ENCODE results near the gene SCP2.

Gene SCP2

GRCh38 chr1:53080041-53080440, 153.0 kb downstream of the SCP2 start:
- DNase-seq (ENCODE audit: low read depth in 2 of 3, low spot score in 1 of 3): no peak

GRCh38 chr1:53080769-53081168, 153.7 kb downstream of the SCP2 start:
- no peak for DNase-seq (ENCODE audit: low read depth in 2 of 3, low spot score in 1 of 3)

- no peak for DNase-seq (ENCODE audit: low read depth in 2 of 3, low spot score in 1 of 3)
These were observed 154.4 kb downstream of the SCP2 start for GRCh38 chr1:53081384-53082066.

DNA sequence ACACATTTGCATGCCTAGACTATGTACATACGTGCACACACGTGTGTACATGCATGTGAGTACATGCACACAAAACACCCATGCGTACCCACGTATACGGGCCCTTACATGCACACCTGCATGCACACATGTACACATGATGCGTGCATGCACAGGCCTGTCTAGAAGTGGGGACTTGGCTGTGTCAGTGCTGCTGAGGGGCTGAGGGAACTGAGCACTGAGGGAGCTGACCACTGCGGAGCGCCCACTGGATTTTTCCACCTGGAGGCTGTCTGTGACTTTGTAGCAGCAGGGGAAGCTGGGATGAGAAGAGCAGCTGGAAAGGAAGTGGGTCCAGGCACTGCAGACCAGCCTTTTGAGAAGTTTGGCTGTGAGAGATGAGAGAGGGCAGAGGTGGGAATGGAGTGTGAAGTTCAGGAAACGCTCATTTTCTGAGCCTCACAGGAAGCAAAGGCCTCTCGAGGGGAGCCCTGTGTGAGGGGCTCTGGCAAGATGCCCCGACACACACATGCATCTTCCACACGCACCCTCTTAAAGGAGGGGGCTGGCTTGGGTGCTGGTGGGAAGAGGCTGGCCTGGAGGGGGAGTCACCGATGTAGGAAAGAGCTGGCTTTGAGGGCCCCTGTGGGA, 155.9 kb downstream of the SCP2 start:
- DNase-seq (ENCODE audit: low read depth in 2 of 3, low spot score in 1 of 3): no peak

GRCh38 chr1:53083636-53084588, 156.8 kb downstream of the SCP2 start:
- no peak for DNase-seq (ENCODE audit: low read depth in 2 of 3, low spot score in 1 of 3)

DNA sequence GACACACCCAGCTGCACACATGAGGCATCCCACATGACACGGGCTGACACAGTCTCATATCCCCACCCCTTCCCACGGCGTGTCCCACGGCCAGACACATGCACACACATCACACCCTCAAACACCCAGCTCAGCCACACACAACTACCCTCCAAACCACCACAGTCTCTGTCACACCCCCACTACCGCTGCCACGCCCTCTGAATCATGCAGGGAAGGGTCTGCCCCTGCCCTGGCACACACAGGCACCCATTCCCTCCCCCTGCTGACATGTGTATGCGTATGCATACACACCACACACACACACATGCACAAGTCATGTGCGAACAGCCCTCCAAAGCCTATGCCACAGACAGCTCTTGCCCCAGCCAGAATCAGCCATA, 157.5 kb downstream of the SCP2 start:
- no peak for DNase-seq (ENCODE audit: low read depth in 2 of 3, low spot score in 1 of 3)

- no peak for DNase-seq (ENCODE audit: low read depth in 2 of 3, low spot score in 1 of 3)
These were observed 158.3 kb downstream of the SCP2 start for GRCh38 chr1:53085405-53085804.

GRCh38 chr1:53086491-53087070, 159.5 kb downstream of the SCP2 start:
- DNase-seq (ENCODE audit: low read depth in 2 of 3, low spot score in 1 of 3): no peak

DNA sequence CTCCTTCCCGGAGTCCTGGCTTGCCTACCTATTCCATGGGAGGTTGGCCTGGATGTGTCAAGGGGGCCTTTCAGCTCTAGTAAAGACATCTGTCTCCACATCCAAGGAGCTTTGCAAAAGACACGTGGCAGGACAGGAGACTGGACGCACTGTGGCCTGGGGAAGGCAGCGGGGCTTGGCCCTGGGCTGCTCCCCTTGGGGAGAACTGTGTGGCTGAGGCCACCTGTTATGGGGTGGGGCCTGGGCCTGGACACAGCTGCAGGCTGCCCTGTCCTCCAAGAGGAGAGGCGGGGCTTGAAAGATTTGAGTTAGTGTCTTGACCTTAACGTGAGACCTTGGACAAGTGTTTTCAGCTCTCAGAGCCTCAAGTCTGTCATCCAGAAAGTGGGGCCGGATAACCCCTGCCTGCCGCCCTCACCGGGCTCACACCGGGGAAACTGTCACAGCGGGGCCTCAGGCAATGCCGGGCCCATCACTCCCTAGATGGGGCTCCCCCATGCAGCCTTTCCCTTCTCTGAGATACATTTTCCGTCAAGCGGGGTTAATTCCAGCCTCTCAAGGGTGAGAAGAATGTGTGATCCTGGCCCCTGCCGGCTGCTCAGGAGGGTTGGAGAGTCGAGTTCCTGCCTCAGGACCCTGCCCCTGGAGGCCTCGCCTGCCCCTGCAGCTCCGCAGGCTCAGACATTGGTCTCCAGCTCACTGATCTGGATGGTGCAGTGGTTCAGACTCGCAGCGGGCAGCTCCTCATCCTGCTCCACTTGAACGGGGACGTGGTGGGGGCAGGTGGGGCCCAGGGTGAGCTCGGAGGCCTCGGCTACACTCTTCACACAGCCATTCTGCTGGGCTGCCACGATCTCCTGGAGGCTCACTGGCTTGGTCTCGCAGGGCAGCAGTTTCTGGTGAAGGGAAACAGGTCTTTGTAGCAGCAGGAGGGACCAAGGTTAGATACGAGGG, 160.5 kb downstream of the SCP2 start:
- no peak for DNase-seq (ENCODE audit: low read depth in 2 of 3, low spot score in 1 of 3)

DNA sequence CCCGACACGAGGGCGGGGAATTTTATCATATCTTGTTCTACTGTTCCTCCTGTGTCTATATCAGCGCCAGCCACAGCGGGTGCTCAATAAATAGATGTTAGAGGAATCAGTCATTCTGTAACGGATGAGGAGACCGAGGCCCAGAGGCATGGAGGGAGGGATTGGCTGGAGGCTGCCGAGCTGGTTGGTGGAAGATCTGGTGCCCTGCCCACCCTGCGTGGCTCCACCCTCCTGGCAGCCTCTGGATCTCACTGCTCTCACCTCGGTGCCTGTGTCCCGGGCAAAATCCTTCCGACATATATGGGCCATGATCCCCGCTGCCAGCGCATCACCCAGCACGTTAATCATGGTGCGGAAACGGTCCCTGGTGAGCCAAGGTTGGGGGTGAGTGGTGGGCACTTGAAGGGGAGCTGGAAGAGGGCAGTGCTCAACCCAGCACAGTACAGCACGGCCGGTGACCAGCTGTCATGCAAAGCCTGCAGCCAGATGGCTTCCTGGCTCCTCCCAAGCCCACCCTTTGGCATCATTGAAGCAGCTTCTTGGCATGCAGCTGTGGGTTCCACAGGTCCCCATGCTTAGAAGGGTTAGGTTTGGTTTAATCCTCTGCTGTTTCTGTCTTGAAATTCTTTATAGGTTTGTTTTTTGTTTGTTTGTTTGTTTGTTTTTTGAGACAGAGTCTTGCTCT, 161.7 kb downstream of the SCP2 start:
- DNase-seq (ENCODE audit: low read depth in 2 of 3, low spot score in 1 of 3): no peak

DNA sequence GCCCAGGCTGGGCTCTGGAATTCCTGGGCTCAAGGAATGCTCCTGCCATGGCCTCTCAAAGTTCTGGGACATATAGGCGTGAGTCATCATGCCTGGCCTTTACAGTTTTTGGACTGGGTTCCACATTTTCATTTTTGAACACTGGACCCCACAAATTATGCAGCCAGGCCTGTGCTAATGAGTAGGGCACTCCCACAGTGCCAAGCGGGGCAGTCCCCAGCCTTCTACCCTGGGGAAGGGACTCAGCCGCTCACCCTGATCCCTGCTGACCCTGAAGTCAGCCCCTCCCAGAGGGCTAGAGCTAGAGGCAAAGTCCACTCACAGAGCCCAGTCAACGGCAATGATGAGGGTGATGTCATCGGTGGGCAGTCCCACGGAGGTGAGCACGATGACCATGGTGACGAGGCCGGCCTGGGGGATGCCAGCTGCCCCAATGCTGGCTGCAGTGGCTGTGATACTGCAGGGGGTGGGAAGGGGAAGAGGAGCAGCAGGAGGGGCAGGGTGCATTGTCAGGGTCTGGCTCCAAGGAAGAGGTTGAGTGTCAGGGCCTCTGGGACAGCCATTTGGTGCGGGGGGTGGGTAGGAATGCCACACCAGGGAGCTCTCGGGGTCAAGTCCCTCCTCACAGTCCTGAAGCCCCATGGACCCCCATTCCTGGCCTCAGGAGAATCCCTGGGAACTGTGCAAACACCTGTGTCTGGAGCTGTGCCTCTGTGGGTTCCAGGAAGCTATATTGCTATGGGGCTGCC, 162.6 kb downstream of the SCP2 start:
- DNase-seq (ENCODE audit: low read depth in 2 of 3, low spot score in 1 of 3): no peak

DNA sequence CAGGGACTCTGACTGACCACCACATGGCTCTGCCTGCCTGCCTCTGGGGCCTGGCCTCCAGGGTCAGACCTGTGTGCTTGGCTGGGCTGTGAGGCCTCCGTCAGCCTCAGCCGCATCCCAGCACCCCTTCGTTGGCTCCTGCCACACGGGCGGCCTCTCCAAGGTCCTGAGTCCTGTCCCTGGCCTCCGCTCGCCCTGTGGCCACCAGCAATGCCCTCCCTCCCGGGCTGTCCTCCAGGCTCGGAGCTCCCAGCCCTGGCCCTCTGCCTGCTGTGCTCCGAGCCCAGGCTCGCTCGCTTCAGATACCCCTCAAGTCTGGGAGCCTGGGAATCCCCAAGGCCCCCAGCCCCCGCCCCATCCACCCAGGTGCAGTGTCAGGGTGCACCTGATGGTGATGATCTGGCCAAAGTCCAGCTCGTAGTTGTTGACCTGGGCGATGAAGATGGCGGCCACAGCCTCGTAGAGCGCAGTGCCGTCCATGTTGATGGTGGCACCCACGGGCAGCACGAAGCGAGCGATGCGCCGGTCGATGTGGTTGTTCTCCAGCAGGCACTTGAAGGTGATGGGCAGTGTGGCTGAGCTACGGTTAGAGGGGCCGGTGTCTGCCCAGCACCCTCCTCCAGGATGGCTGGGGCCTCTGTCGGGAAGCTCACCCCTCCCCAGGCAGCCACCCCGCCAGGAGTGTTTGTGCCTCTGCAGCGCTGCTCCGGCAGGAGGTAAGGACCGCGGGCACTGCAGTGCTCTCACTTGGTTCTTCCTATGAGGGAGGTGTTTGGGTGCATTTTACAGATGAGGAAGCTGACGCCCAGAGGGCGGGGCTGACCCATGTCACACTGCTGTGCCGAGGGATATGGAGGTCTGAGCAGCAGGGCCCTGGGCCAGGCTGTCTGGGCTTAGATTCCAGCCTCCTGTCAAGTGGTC, 163.4 kb downstream of the SCP2 start:
- DNase-seq (ENCODE audit: low read depth in 2 of 3, low spot score in 1 of 3): no peak

DNA sequence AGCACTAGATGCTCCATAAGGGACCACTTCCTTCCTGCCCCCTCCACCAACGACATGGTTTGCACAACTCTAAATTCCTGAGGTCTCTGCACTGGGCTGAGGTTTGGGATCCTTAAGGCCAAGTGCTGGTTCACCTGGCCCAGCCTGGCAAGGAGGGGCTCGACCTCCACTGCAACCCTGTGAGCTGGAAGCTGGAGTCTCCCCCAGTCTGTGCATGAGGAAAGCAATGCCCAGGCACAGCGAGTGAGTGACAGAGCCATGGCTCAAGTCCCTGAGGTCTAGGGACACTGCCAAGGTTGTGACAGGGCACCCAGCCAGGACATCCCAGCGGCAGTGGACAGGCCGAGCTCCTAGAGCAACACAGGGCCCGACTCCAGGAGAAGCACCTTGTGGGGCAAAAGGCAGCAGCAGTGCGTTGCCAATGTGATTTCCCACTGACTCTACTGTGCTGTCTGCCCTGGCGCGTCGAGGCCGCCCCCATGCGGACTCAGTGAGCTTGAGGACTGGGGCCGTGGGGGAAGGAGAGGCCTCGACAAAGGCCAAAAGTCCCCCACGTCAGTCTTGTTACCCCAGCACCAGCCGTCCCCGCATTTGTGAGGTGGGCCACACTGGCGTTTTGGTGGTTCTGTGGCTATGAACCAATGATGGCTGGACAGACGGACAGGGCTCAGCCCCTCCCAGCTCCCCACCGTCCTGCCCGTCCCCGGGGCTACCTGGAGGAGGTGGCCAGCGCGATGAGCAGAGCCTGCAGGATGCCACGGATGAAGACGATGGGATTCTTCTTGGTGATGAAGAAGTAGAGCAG, 165.0 kb downstream of the SCP2 start:
- DNase-seq (ENCODE audit: low read depth in 2 of 3, low spot score in 1 of 3): no peak

DNA sequence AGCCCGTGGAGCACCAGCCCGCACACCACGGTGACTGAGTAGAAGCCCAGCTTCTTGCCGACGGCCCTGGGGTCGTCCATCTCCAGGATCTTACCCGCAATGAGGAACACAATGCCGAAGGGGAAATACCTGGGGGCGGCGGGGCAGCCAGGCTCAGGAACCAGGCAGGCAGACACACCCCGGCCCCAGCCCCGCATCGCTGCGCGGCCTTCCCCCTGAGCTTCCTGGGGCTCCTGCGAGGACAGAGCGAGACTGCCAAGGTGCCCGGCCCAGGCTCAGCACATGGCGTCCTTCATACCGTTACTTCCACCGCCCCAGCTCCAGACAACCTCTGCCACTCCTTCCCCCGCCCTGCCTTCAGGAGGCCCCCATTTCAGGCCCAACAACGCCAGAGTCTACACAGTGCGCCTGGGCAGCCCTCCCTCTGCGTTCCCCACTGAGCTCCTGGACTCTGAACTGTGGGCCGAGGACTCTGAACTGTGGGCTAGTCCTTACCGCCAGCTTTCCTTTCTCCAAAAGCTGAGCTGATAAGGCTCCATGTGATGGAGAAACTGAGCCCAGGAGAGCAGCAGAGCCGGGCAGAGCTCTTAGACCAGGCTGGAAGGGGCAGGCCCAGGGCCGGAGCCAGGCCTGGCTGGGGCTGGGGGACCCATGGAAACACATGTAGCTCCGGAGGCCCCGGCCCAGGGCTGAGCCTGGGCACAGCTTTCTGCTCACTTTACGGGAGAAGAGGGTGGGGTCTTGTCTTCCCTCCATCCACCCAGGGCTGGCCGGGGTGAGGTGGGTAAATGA, 165.8 kb downstream of the SCP2 start:
- no peak for DNase-seq (ENCODE audit: low read depth in 2 of 3, low spot score in 1 of 3)

GRCh38 chr1:53093451-53093754, 166.3 kb downstream of the SCP2 start:
- no peak for DNase-seq (ENCODE audit: low read depth in 2 of 3, low spot score in 1 of 3)

GRCh38 chr1:53093778-53094532, 166.9 kb downstream of the SCP2 start:
- DNase-seq (ENCODE audit: low read depth in 2 of 3, low spot score in 1 of 3): no peak

All from stimulated activated CD4-positive, alpha-beta T cell treated with anti-CD3 and anti-CD28 coated beads, Interleukin-12 subunit alpha, Interleukin-12 subunit beta, amount 100 ng/mL, for 48 hours (primary cell).